ENCODE data around the gene PLA2G5.
"Not testable (repeated sequence)": the region's sequence is repeated elsewhere in the genome, so short reads cannot be mapped to it uniquely, and the experiment has no call there.

PLA2G5 gene

DNA sequence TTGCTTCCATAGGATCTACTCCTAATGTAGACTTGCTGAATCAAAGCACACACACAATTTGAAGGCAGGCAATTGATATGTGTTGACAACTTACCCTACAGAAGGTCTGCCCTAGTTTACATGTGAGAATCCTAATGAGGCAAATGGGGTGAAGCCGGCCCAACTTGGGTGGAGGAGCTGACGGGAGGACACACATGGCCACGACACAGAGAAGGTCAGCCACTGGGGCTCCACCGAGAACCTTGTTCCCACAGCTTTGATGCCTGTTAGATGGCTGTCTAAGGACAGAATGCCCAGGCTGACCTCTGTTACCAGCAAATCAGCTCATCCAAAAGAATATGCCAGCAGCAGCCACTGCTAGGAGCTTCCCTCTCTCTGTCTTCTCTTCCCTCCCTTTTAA lies 50.8 kb downstream of the PLA2G5 start:
- DNase-seq (ENCODE audit: low spot score): no peak

DNA sequence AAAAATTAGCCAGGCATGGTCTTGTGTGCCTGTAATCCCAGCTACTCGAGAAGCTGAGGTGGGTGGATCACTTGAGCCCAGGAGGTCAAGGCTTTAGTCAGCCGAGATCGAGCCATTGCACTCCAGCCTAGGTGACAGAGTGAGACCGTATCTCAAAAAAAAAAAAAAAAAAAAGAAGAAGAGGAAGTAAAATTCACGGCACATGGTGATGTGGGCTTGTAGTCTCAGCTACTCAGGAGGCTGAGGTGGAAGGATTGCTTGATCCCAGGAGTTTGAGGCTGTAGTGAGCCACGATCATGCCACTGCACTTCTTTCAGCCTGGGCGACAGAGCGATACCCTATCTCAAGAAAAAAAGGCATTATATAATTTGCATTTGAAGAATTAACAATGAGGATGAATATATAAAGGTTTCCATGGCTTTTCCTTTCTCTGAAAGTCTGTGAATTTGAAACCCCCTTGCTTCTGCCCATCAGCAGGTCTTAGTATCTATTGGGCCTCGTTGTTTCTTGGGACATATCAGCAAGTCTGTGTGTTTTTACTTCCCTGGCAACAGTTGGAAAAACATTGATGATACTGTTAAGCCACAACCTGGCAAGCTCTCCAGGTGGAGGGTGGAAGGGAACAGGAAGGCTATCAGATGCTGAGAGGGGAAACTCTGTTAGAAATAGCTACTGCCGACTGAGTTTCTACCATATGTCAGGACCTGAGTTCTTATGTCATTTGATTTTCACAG lies 53.9 kb downstream of the PLA2G5 start:
- no peak for DNase-seq (ENCODE audit: low spot score)

DNA sequence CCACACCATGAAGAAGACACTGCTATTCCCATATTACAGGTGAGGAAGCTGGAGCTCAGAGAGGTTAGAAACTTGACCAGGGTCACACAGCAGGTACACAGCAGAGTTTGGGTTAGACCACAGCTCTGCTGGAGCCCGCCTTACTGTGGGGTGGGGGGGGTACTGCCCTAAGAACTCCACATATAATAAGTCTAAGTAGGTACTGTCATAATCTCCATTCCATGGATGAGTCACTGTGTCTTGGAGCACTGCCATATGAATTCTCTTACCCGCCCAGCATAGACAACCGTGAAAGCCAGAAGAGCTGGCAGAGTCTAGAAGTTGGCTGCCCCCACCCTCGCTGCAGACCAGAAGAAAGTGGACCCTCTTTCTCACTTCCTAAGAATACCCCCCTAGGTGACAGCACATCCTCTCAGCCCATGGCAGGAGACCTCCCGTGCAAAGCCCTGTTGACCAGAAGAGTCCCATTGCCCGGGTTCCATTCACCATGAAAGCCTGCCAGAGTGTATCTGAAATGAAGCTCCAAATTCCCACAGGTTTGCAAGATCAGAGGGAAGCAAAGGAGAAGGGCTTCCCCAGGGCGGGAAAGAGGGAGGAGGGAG lies 54.6 kb downstream of the PLA2G5 start:
- DNase-seq (ENCODE audit: low spot score): no peak

DNA sequence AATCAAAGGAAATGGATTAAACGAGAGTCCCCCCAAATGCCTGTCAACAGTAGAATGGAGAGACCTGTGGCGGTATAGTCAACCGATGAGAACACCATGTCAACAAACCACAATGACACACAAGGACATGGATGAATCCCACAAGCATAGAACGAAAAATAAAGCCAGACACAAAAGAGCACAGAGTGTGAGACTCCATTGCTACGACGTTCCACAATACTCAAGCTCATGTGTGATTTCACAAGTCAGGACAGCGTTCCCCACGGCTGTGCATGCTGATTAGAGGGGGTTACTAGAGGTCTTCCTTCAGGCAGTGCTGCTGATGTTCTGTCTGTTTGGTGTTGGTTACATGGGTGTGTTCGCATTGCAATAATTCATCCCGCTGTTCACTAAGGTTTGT lies 55.1 kb downstream of the PLA2G5 start:
- DNase-seq (ENCODE audit: low spot score): no peak

DNA sequence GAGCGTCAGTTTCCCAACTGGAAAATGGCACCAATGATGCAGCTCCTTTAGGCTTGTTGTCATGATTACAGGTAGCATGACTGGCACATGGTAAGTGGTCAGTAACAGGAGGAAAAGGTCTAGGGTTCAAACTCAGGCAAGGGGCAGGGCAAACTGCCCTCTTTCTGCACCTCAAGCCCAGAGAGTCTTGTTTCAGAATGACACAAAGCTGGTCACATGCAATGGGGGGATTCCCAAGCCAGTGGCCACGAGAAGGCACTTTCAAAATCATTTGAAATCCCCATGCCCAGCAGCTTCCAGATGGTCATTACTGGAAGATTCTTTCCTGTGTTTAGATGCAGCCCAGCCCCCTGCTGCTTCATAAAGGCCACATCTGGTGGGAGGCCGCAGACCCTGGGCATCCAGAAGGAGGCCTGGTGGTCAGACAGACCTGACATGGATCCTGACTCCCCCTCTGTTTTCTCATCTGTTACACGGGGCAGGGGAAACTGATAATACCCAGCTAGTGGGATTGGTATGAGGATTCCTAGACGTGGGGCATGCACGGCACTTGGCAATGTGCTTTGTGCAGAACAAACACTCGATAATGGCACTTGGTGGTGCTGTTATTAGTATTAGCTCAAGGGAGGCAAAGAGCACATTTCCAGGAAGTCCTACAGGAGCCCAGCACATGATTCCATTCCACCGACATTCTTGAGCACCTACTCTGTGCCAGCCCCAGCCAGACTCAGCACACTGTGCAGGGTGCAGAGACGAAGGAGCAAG lies 56.2 kb downstream of the PLA2G5 start:
- DNase-seq (ENCODE audit: low spot score): no peak

DNA sequence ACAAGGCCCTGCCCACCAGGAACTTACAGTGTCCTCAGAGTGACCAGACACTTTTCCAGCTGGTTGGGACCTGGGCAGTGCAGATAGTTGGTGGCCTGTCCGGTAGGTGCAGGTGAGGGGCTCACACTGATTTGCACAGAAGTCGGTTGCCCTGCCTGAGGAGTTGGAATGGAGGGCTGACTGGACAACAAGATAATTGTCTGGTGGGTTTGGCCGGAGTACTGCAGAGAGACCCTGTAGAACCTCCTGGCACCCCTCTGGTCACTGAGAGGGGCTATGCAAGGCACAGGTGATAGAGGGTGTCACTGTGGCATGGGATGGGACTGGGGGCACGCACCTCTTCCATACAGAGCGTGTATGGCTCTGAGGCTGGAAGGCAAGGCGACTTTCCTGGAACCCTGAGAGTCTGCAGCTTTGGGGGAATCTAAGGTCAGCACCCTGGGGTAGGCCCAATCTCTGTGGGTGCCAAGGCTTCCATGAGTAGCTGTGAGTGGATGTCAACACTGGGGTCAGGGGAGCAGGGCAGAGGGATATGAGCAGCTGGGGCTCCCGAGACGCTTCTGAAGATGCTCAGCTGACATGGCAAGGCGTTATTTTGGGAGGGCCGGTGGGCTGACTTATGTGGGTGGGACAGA lies 56.9 kb downstream of the PLA2G5 start:
- no peak for DNase-seq (ENCODE audit: low spot score)

DNA sequence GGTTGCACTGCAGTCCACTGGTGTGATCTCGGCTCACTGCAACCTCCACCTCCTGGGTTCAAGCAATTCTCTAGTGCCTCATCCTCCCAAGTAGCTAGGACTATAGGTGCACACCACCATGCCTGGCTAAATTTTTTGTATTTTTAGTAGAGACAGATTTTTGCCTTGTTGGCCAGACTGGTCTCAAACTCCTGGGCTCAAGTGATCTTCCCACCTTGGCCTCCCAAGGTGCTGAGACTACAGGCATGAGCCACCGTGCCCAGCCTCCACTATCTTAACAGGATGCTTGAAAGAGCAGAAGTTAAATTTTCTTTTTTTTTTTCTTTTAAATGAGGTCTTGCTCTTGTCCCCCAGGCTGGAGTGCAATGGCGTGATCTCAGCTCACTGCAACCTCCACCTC lies 60.5 kb downstream of the PLA2G5 start:
- not testable (repeated sequence) for DNase-seq (ENCODE audit: low spot score)

DNA sequence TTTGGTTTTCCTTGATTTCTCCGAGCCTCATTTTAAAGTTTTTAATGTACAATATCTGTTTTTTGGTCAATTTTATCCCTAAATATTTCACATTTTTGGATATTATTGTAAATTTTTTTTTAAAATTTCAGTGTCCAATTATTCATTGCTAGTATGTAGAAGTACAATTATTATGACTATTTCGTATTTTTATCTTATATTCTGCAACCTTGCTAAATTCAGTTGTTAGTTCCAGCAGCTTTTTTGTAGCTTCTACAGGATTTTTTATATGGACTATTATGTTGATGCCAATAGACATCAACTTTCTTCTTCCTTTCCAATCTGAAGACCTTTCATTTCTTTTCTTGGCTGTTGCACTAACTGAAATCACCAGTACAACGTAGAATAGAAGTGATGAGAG lies 65.0 kb downstream of the PLA2G5 start:
- no peak for DNase-seq (ENCODE audit: low spot score)

DNA sequence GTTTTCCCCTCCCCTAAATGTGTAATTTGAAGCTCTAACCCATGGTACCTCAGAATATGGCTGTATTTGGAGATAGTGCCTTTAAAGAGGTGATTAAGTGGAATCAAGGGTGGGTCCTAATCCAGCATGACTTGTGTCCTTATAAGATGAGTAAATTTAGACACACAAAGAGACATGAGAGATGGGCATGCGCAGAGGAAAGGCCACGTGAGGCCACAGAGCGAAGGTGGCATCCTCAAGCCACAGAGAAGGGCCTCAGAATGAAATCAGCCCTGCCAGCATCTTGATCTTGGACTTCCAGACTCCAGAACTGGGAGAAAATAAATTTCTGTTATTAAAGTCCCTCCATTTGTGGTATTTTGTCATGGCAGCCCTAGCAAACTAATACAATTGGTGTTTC lies 66.3 kb downstream of the PLA2G5 start:
- no peak for DNase-seq (ENCODE audit: low spot score)

DNA sequence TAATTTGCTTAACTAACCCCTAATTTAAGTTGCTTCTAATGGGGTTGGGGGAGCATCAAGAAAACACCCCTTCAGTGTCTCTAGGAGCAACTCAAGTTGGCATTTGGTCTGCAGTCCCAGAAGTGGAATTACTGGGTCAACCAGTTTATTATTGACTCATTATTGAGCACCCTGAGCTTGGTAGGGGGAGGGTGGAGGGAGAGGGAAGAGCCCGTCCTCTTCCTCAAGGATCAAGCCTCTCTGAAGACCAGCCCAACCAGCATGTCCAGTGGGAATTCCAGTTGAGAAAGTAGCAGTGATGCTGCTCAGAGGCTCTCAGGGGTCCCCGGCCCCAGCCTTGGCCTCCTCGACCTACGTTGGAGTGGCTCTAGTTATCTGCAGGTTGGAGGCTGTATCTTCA lies 67.1 kb downstream of the PLA2G5 start:
- DNase-seq (ENCODE audit: low spot score): no peak

DNA sequence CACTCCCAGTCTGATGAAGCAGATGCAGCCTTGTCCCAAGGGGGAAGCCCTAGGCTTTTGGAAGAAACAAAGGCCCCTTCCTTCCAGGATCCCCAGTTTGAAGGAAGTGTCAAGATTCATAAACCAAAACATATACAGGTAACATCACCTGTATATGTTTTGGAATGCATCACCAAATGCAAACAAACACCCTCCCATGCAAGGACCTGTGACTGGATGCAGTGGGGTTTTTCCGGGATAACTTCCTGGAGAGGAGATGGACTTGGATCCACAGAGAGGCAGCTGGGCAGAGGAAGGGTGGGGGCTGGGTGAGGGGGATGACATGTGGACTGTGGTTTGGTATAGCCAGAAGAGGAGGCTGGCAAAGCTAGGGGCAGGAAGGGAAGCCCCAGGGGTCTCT lies 67.6 kb downstream of the PLA2G5 start:
- DNase-seq (ENCODE audit: low spot score): no peak

DNA sequence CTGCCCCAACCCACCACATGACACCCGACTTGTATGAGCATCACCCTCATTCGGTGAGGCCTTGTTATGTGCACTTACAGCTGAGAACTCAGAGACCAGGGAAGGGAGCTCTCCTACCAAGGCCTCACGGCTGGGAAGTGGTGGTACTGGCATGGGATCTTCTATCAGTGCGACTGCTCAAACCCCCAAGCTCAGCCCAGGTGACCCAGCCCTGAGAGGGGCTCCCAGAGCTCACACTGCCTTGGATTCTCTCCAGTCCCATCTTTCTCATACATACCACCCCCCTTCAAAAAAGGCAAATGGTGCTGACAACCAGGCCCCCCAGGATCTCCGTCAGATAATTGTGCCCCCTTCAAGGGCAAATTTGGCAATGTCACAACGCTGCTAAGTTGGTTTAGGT lies 68.4 kb downstream of the PLA2G5 start:
- DNase-seq (ENCODE audit: low spot score): no peak

DNA sequence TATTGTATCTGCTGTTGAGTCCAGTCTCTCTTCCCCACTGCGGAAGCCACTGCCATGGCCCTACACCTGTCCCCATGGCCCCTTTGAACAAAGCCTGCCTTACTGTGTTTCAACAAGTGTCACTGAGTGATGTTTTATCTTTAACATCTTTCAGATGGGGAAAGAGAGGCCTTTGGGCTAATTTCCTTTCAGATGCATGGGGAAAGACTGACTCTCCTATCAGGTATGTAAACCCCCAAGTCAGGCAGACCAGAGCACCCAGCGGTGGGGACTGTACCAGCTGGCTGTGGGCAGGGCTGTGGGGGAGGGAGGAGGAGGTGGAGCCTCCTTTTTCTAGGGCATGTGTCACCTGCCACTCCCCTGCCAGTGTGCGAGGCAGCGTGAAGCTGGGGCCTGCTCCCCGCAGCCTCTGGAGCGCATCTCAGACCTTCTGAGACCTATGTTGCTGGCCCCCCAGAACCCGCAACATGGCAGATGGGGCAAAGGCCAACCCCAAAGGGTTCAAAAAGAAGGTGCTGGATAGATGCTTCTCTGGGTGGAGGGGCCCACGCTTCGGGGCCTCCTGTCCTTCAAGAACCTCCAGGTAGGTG lies 69.1 kb downstream of the PLA2G5 start, which contains the start of gene PLA2G2F:
PLA2G2F (plus strand) TSS at position 363 of the 590 bp plus-strand sequence; CDS start at position 468, 105 bp downstream.
- DNase-seq (ENCODE audit: low spot score): no peak

DNA sequence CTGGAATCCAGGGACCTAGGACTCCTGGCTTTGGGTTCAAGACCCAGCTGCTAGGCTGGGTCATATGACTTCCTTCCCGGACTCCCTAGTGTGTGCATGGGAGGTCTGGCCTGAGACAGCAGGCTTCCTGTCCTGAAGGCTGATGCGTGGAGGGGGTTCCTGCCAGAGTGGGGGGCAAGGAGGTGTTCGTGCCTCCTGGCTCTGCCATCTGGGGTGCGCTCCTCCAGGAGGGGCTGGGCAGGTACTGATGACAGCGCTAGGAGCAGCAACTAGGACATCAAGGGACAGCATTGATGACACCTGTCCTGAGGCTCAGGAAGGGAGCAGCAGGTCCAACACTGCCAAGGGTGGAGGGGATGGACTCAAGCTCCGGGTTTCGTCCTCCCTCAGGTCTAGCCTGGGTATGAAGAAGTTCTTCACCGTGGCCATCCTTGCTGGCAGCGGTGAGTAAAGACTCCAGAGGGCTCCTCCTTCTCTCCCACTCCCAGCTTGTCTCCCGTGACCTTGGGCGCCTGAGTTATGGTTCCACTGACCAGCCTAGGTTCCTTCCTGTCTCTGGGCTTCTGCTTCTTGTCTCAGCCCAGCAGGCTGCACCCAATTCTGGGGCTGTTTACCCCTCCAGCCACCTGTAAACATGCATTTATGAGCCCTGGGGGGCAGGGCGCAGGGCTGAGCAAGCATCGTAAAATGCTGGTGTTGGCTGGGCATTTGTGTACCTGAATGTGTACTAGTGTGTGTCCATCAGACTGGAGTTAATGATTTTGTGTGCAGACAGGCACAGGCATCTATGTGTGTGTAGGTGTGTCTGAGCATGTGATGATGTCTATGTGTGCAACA lies 70.0 kb downstream of the PLA2G5 start:
- no peak for DNase-seq (ENCODE audit: low spot score)

DNA sequence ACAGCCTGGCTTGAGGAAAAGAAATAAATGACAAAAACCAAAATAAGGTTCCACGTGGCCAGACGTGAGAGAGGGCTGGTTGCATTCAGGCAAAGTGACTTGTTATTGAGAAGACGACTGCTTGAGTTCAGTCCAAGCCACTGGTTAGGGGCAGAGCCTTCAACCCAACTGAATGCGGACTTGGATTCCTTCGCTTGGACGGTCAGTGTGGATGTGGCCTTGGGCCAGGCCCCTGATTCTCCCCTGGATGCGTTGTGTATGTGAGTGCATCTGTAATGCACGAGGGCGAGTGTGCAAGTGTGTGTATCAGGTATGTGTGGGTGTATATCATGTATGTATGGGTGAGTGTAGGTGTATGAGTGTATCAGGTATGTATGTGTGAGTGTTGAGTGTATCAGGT lies 71.0 kb downstream of the PLA2G5 start:
- DNase-seq (ENCODE audit: low spot score): no peak

DNA sequence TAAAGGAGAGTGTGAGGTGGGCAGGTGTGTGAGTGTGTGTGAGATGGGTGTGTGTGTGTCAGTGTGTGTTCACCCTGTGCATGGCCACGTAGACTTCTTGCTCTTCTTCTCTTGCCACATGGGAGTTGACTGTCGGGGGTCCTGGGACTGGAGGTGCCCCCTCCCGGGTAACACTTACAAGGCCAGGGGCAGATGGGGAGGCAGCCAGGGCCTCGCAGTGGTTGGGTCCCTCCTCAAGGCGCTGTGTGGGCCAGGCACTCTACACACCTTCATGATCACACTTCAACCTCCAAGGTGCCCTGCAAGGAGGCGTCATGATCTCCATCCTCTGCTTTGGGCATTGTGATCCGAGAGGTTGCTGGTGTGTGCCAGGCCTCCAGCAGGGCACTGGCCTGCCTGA lies 71.5 kb downstream of the PLA2G5 start:
- DNase-seq (ENCODE audit: low spot score): no peak

All from globus pallidus (tissue), 1 donor.